ENCODE measurements around the gene ASB11. TPM values are rescaled to one million over a fixed set of nuclear protein-coding genes. Genes with fewer than 3 reads are reported as not detected.

ASB11 gene
- total RNA-seq, 2 donors from 2014 or later, result not detected

DNA sequence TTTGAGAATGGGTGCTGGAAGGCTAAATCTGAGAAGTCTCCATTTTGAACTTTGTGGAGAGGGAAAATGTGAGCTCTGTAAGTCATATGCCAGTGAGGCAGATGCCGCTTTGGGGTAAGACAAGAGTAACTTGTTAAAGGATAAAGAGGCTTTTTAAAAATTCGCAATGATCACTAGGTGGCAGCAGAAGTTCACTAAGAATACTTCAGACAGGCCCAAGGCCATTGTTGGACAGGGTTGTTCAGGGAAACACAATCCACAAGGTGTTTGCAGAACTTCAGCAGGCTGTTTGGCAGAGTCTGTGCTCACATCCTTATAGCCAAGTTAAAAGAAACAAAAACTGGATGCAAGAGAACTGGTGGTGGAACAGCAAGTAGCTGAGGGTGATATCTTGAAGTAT lies 33.6 kb upstream of the ASB11 start:
- no peaks in the 10 kb centered on the region for H3K27me3 ChIP-seq (replicated peaks; ENCODE audit: insufficient read depth)
- H3K4me1 ChIP-seq (ENCODE audit: control insufficient read depth in 1 of 2, low read depth in 2 of 2), result no peaks in the 10 kb centered on the region
- no peak overlapping the region for H3K4me3 ChIP-seq
- H3K27ac ChIP-seq, result no peak overlapping the region
- DNase-seq (ENCODE audit: low spot score) (no peak), ATAC-seq (ENCODE audit: insufficient number of reproducible peaks, low FRiP score, low read depth) (no peak)
- no peaks in the 10 kb centered on the region for H3K9me3 ChIP-seq
- TF ChIP-seq CTCF (IDR thresholded peaks at IDR 0.05), result no peak
- no peaks in the 10 kb centered on the region for H3K36me3 ChIP-seq

- H3K4me1 ChIP-seq (ENCODE audit: control insufficient read depth in 1 of 2, low read depth in 2 of 2), result no peaks in the 10 kb centered on the region
- no peak for ATAC-seq (ENCODE audit: insufficient number of reproducible peaks, low FRiP score, low read depth)
- H3K27me3 ChIP-seq (replicated peaks; ENCODE audit: insufficient read depth), result no peaks in the 10 kb centered on the region
- no peaks in the 10 kb centered on the region for H3K36me3 ChIP-seq
- H3K27ac ChIP-seq, result no peak overlapping the region
- H3K9me3 ChIP-seq, result no peaks in the 10 kb centered on the region
- TF ChIP-seq CTCF (IDR thresholded peaks at IDR 0.05), result no peak
- no peak for DNase-seq (ENCODE audit: low spot score)
- H3K4me3 ChIP-seq, result no peak overlapping the region
These were observed 30.5 kb upstream of the ASB11 start for GRCh38 chrX:15345976-15346375.

DNA sequence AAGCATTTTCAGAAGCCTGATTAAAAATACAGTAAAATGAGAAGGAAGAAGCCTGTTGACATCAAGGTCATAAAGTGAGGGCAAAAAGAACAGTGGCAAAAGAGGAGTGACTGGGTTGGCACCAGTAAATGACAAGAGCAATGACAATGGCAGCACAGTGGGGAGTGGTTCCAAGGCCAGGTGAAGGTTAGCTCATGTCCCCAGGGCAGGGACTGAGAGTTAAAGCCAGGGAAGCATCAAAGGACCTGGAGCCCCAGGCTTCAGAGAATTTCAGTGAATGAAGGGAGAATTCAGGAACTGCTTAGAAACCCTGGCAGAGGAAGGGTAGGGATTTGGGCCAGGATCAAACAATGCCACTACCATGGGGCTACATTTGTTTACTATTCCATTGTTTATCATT lies 28.7 kb upstream of the ASB11 start:
- ATAC-seq (ENCODE audit: insufficient number of reproducible peaks, low FRiP score, low read depth) (no peak), DNase-seq (ENCODE audit: low spot score) (no peak)
- Histone ChIP-seq H3K4me1 (ENCODE audit: control insufficient read depth in 1 of 2, low read depth in 2 of 2) (no peaks in the 10 kb centered on the region), H3K36me3 (no peaks in the 10 kb centered on the region), H3K4me3 (no peak overlapping the region), H3K9me3 (no peaks in the 10 kb centered on the region), H3K27ac (no peak overlapping the region), H3K27me3 (replicated peaks; ENCODE audit: insufficient read depth) (no peaks in the 10 kb centered on the region)
- TF ChIP-seq CTCF (IDR thresholded peaks at IDR 0.05), result no peak

DNA sequence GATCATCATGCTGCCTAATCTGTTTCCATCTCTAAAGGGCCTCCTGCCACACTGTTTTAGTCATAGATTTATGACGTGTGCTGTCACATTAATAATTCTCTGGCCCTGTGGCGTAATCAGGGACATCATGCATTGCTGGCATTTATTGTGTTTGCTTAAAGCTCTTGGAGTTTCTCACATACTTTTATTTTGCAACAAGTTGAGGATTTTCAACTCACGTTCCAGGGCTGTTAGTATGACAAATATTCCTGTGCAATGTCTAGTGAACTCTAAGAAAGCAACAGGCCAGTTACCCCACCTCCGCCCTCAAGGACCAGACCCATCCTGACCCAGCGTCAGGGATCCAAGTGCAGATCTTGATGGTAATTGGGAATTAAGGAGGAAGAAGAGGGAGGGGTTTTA lies 27.6 kb upstream of the ASB11 start:
- Histone ChIP-seq H3K9me3 (no peaks in the 10 kb centered on the region), H3K36me3 (no peaks in the 10 kb centered on the region), H3K27ac (no peak overlapping the region), H3K4me3 (no peak overlapping the region), H3K27me3 (replicated peaks; ENCODE audit: insufficient read depth) (no peaks in the 10 kb centered on the region), H3K4me1 (ENCODE audit: control insufficient read depth in 1 of 2, low read depth in 2 of 2) (no peaks in the 10 kb centered on the region)
- ATAC-seq (ENCODE audit: insufficient number of reproducible peaks, low FRiP score, low read depth), result no peak
- no peak for DNase-seq (ENCODE audit: low spot score)
- TF ChIP-seq CTCF (IDR thresholded peaks at IDR 0.05), result no peak

- H3K4me1 ChIP-seq (ENCODE audit: control insufficient read depth in 1 of 2, low read depth in 2 of 2), result no peaks in the 10 kb centered on the region
These were observed 25.4 kb upstream of the ASB11 start for GRCh38 chrX:15340867-15341266.

More at GRCh38 chrX:15340867-15341266, 25.4 kb upstream of the ASB11 start:
- H3K9me3 ChIP-seq, result no peaks in the 10 kb centered on the region
- no peak for ATAC-seq (ENCODE audit: insufficient number of reproducible peaks, low FRiP score, low read depth)
- no peak overlapping the region for H3K27ac ChIP-seq
- H3K27me3 ChIP-seq (replicated peaks; ENCODE audit: insufficient read depth), result no peaks in the 10 kb centered on the region
- no peak for DNase-seq (ENCODE audit: low spot score)
- TF ChIP-seq CTCF (IDR thresholded peaks at IDR 0.05), result no peak
- H3K4me3 ChIP-seq, result no peak overlapping the region
- H3K36me3 ChIP-seq, result no peaks in the 10 kb centered on the region
